Fibroblast of lung (primary cell): ENCODE results near the gene FADS2. TPM values are rescaled to one million over a fixed set of nuclear protein-coding genes. Genes with fewer than 3 reads are reported as not detected.

Experiments used
- DNase-seq, 2 donors: peaks; one replicate each; pipeline versions ENCODE4 v3.0.0 to v3.0.0-alpha.2; 2010; ENCODE audit warnings: low read depth in 2 of 2
- H2AFZ ChIP-seq: 2 replicates; pipeline ENCODE4 v1.5.1; 2012; ENCODE audit warnings: low read length, control low read depth, inconsistent platforms
- H3K27ac ChIP-seq: 2 replicates; pipeline ENCODE4 v1.5.1; 2011; ENCODE audit warnings: low read length, control low read depth; ENCODE audit not compliant: insufficient read depth
- H3K27me3 ChIP-seq: 2 replicates; pipeline ENCODE4 v1.5.1; 2011; ENCODE audit warnings: mild to moderate bottlenecking, low read length; ENCODE audit not compliant: control insufficient read depth, insufficient read depth
- H3K36me3 ChIP-seq: 2 replicates; pipeline ENCODE4 v1.5.1; 2011; ENCODE audit warnings: low read length; ENCODE audit not compliant: control insufficient read depth, insufficient read depth
- H3K4me1 ChIP-seq: 2 replicates; pipeline ENCODE4 v1.5.1; 2011; ENCODE audit warnings: low read length; ENCODE audit not compliant: control insufficient read depth, insufficient read depth; ENCODE audit errors: extremely low read depth
- H3K4me2 ChIP-seq: 2 replicates; pipeline ENCODE4 v1.5.1; 2011; ENCODE audit warnings: low read length, control low read depth; ENCODE audit not compliant: insufficient read depth; ENCODE audit errors: extremely low read depth
- H3K4me3 ChIP-seq, 4 experiments: fragments of 200-600 bp in 1 of 4; sonication (generic) in 1 of 4; replicated peaks in 1 of 4; 2 replicates each; pipeline ENCODE4 v1.5.1; 2011 to 2016; ENCODE audit warnings: low read length in 4 of 4, low read depth in 3 of 4, mild to moderate bottlenecking in 3 of 4, control low read depth in 2 of 4, inconsistent platforms in 1 of 4, mixed read lengths in 1 of 4; ENCODE audit not compliant: insufficient read depth in 1 of 4; ENCODE audit errors: control extremely low read depth in 1 of 4
- H3K79me2 ChIP-seq: 2 replicates; pipeline ENCODE4 v1.5.1; 2012; ENCODE audit warnings: mild to moderate bottlenecking, low read length, inconsistent platforms; ENCODE audit not compliant: control insufficient read depth, insufficient read depth
- H3K9ac ChIP-seq: 2 replicates; pipeline ENCODE4 v1.5.1; 2011; ENCODE audit warnings: mild to moderate bottlenecking, low read length, control low read depth; ENCODE audit not compliant: insufficient read depth
- H3K9me3 ChIP-seq: 2 replicates; pipeline ENCODE4 v1.5.1; 2012; ENCODE audit warnings: low read depth, low read length; ENCODE audit not compliant: control insufficient read depth, insufficient read depth
- H4K20me1 ChIP-seq: 2 replicates; pipeline ENCODE4 v1.5.1; 2011; ENCODE audit warnings: low read length; ENCODE audit not compliant: control insufficient read depth, insufficient read depth; ENCODE audit errors: extremely low read depth
- EZH2 ChIP-seq: IDR thresholded peaks from 2 replicates; pipeline ENCODE4 v1.5.1; 2012; ENCODE audit warnings: low read length, control low read depth, mild to moderate bottlenecking; ENCODE audit errors: missing control alignments
- polyA plus RNA-seq, 2 donors: library from polyadenylated mRNA; depleted of rRNA in 1 of 2; stranded (reverse) in 1 of 2; unstranded in 1 of 2; fragments of >200 nt; gene quantifications; 2 replicates each; pipeline ENCODE4 v1.2.1, GENCODE V29; 2011 to 2012; ENCODE audit warnings: missing spikeins in 1 of 2
- total RNA-seq: library from RNA; depleted of rRNA; stranded (reverse); fragments of >200 nt; gene quantifications from 2 replicates; pipeline ENCODE4 v1.2.1, GENCODE V29; 2014
- TF ChIP-seq, protein P1 (sequence below), 2 donors: IDR thresholded peaks in 1 of 2; conservative IDR thresholded peaks in 1 of 2; 1 replicate in 1 of 2; 2 replicates in 1 of 2; pipeline ENCODE4 v1.5.1; 2011 to 2012; ENCODE audit warnings: low read length in 2 of 2, control low read depth in 1 of 2, inconsistent platforms in 1 of 2, low read depth in 1 of 2, mild to moderate bottlenecking in 1 of 2

The FADS2 gene
- total and polyA plus RNA-seq, 2 donors (not counting 1 experiment from before 2014, with no cell fraction given), result 418 to 932 TPM

DNA sequence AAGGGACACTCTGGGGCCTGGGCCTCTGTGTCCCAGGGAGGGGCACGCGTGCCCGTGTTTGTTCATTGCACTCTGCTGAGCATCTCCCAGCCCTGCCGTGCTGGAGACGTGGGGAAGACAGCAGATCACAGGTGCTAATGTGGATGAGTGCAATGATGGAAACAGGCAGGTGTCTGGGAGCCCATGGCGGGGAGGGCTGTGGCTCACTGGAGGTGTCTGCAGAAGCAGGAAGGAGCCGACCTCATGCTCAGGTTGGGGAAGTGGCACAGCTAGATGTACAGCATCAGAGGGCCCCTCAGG, 43.6 kb upstream of the FADS2 start:
- H3K9me3 ChIP-seq, result no peaks in the 10 kb centered on the region
- no peak overlapping the region for H2AFZ ChIP-seq
- no peak overlapping the region for H3K4me3 ChIP-seq
- H3K4me2 ChIP-seq, result no peak overlapping the region
- DNase-seq, result no peak
- H3K79me2 ChIP-seq, result no peaks in the 10 kb centered on the region
- TF ChIP-seq, protein P1, sequence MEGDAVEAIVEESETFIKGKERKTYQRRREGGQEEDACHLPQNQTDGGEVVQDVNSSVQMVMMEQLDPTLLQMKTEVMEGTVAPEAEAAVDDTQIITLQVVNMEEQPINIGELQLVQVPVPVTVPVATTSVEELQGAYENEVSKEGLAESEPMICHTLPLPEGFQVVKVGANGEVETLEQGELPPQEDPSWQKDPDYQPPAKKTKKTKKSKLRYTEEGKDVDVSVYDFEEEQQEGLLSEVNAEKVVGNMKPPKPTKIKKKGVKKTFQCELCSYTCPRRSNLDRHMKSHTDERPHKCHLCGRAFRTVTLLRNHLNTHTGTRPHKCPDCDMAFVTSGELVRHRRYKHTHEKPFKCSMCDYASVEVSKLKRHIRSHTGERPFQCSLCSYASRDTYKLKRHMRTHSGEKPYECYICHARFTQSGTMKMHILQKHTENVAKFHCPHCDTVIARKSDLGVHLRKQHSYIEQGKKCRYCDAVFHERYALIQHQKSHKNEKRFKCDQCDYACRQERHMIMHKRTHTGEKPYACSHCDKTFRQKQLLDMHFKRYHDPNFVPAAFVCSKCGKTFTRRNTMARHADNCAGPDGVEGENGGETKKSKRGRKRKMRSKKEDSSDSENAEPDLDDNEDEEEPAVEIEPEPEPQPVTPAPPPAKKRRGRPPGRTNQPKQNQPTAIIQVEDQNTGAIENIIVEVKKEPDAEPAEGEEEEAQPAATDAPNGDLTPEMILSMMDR (conservative IDR thresholded peaks at IDR 0.05 in 1 of 2, IDR thresholded peaks at IDR 0.05 in 1 of 2; ENCODE audit: low read depth in 1 of 2, low read length in 2 of 2), result no peak
- no peak for TF ChIP-seq EZH2
- H3K9ac ChIP-seq, result no peak overlapping the region
- peaks cover 5% of the 10 kb centered on the region for H3K36me3 ChIP-seq
- H3K4me1 ChIP-seq, result no peaks in the 10 kb centered on the region
- no peak overlapping the region for H3K27ac ChIP-seq
- no peaks in the 10 kb centered on the region for H4K20me1 ChIP-seq
- H3K27me3 ChIP-seq, result no peaks in the 10 kb centered on the region

DNA sequence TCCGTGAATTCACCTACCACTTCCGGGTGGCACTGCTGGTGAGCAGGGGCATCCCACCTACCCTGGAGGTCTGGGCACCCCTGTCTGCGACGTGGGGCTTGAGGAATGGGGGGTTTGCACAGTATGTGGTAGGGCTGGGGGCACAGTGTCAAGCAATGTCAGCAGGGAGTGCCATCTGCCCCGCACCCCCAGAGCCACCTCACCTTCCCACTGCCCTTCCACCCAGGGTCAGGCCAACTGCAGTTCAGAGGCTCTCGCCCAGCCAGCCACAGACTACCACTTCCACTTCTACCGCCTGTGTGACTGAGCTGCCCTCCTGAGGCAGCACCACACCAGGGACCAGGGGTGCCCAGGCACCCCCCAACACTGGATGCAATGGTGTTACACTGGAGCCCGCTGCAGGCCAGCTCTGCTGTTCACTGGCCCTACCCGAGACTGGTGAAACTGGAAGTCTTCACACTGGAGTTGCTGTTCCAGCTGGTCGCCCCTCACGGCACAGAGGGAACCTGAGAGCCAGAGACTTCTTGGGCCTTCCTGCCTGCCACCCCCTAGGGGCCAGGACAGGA, 42.2 kb upstream of the FADS2 start:
- H3K4me1 ChIP-seq, result no peaks in the 10 kb centered on the region
- H3K79me2 ChIP-seq, result peaks cover 8% of the 10 kb centered on the region

DNA sequence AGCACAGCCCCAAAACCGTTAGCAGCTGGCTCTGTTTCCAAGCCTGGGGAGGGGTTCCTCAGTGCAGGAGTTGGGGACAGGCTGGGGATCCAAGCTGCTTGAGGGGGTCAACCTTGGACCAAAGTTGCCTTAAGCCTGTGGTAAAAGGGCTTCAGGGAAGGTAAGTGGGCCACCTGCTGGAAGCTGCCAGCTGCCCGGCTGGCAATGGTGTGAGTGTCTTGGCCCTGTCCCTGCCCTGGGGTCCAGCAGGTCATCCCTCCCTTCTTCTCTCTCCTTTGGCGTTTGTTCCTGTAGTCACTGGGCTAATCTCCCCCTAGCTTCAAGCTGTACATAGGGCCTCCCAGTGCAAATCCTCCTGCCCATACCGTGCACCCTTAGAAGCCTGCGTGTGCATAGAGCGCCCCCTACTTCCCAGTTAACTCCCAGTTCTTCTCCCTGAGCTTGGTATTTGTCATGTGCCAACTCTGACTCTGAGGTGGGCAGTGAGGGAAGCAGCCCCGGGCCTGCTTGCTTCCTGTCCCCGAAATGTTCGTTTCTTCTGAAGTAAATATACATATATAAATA, 40.1 kb upstream of the FADS2 start:
- Histone ChIP-seq H4K20me1 (no peaks in the 10 kb centered on the region), H3K27me3 (no peaks in the 10 kb centered on the region)
- peak; percentile 50 to 62 for DNase-seq

More for the DNA sequence above, 42.2 kb upstream of the FADS2 start:
- Histone ChIP-seq H3K27me3 (no peaks in the 10 kb centered on the region), H3K9me3 (no peaks in the 10 kb centered on the region), H3K9ac (no peak overlapping the region), H3K4me3 (no peak overlapping the region), H4K20me1 (no peaks in the 10 kb centered on the region), H3K27ac (no peak overlapping the region), H3K36me3 (peaks cover 11% of the 10 kb centered on the region), H3K4me2 (no peak overlapping the region), H2AFZ (no peak overlapping the region)
- no peak for TF ChIP-seq EZH2
- TF ChIP-seq, protein P1 (conservative IDR thresholded peaks at IDR 0.05 in 1 of 2, IDR thresholded peaks at IDR 0.05 in 1 of 2; ENCODE audit: low read depth in 1 of 2, low read length in 2 of 2), result no peak
- no peak for DNase-seq

More for the DNA sequence above, 40.1 kb upstream of the FADS2 start:
- no peak overlapping the region for H2AFZ ChIP-seq
- no peak overlapping the region for H3K27ac ChIP-seq
- H3K36me3 ChIP-seq, result peaks cover 11% of the 10 kb centered on the region
- H3K9ac ChIP-seq, result no peak overlapping the region
- no peaks in the 10 kb centered on the region for H3K4me1 ChIP-seq
- no peak overlapping the region for H3K4me3 ChIP-seq
- no peak overlapping the region for H3K4me2 ChIP-seq
- no peak for TF ChIP-seq EZH2
- TF ChIP-seq, protein P1 (conservative IDR thresholded peaks at IDR 0.05 in 1 of 2, IDR thresholded peaks at IDR 0.05 in 1 of 2; ENCODE audit: low read depth in 1 of 2, low read length in 2 of 2), result peak; percentile 46 to 53
- H3K9me3 ChIP-seq, result no peaks in the 10 kb centered on the region
- peaks cover 22% of the 10 kb centered on the region for H3K79me2 ChIP-seq
